Activated T-cell treated with anti-CD3 and anti-CD28 coated beads, Interleukin-2, amount 50 U/mL, for 48 hours (primary cell): ENCODE measurements around the gene GARS1.
"Not testable (repeated sequence)": the region's sequence is repeated elsewhere in the genome, so short reads cannot be mapped to it uniquely, and the experiment has no call there.

Source experiments
- DNase-seq, 2 experiments: peaks; one replicate each; pipeline ENCODE4 v3.0.0-alpha.2; 2020

The GARS1 gene, protein sequence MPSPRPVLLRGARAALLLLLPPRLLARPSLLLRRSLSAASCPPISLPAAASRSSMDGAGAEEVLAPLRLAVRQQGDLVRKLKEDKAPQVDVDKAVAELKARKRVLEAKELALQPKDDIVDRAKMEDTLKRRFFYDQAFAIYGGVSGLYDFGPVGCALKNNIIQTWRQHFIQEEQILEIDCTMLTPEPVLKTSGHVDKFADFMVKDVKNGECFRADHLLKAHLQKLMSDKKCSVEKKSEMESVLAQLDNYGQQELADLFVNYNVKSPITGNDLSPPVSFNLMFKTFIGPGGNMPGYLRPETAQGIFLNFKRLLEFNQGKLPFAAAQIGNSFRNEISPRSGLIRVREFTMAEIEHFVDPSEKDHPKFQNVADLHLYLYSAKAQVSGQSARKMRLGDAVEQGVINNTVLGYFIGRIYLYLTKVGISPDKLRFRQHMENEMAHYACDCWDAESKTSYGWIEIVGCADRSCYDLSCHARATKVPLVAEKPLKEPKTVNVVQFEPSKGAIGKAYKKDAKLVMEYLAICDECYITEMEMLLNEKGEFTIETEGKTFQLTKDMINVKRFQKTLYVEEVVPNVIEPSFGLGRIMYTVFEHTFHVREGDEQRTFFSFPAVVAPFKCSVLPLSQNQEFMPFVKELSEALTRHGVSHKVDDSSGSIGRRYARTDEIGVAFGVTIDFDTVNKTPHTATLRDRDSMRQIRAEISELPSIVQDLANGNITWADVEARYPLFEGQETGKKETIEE

DNA sequence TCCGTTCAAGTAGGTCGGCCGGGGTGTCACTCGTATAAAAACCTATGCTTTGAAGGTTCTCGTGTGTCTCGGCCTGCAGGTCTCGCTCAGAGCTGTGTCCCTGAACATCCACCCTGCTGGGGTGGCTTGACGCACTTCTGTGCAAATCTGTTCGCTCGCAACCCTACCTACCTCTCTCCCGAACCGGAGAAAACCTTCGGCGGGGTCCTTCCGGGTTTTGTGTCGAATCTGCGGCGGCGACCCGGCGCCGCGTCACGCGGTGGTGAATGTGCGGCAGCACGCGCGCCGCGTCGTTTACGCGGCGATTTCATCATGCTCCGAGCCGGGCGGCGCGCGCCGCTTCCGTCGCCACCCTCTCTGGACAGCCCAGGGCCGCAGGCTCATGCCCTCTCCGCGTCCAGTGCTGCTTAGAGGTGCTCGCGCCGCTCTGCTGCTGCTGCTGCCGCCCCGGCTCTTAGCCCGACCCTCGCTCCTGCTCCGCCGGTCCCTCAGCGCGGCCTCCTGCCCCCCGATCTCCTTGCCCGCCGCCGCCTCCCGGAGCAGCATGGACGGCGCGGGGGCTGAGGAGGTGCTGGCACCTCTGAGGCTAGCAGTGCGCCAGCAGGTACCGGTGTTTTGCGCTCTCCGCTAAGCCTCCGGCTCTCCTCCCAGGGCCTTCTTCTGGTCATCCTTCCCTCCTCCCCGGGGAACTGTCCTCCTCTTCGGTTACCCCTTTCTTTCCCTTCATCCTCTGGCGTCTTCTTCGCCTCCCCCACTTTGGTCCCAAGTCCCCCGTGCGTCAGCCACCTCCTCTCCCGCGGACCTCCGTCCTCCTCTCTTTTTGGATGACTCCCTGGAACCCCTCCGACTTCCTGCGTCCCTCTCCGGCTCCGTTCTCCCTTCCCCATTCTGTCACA, at the start of gene GARS1:
Gene GARS1, plus strand, starts transcription at position 339 of the 896 bp plus-strand sequence. Its CDS starts 44 bp downstream, at position 383.
- DNase-seq: peak; percentile 92 to 94

DNA sequence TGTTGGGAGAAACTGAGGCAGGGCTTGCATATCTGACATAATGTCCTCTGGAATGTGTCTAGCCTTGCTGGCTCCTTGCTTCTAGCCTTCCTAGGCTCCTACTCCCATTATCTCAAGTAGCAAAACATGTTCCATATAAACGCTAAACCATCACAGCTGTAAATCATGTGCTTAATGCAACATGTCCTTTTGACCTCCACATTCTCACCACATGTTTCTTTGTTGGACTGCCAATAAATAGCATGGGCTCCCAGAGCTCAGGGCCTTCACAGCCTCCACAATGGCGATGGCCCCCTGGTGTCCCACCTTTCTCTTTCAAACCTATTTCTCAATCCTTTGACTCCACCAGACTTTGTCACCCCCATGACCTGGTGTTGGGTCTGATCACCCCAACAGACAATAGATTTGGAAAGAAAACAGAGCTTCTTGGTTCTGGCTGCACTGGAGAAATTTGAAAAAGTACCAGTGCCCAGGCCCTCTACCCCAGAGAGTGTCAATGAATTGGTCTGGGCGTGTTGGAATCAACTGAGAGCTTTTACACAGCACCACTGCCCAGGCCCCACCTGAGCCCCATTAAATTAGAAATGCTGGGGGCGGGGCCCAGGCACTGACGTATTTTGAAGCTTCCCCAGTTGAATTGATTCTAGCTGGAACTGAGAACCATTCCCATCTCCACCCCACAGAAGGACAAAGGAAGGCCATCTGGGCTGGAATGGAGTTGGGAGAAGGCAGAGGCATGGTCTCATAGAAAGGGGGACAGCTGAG, 48.7 kb upstream of the GARS1 start:
- no peak for DNase-seq

DNA sequence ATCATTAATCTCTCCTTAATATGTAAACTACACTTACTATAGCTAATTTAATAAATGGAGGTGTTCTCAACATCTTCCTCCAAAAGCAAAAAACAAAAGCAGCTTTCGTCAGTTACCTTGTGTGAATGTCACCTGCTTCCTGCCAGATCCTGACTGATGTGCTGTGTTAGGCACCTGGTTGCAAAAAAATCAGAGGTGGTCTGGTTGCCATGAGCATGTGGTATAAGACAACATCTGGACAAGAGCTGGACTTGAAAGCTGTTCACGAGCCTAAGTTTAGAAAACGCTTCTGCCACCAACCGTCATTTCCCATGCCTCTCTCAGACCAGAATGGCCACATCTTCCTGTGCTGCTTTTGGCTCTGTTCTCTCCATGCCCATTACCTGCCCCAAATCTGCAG, 48.1 kb upstream of the GARS1 start:
- DNase-seq: no peak

DNA sequence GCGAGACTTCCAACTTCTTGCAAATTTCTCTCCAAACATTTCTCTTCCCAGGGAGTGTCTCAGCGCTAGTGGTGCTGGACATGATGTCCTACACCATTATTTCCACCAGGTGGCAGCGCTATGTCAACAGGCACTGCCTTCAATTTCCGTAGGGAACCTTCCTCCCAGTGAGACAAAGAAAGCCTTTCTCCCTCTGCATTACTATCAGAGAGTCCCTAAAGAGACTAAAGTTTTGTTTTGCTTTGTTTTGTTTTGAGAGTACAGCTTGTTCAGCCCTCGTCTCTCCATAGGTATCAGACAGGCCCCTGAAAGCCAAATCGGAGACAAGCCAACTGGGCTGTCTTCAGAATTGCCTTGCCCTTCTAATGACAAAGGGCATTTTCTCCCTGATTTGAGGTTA, 45.8 kb upstream of the GARS1 start:
- DNase-seq: peak; percentile 47 to 51

DNA sequence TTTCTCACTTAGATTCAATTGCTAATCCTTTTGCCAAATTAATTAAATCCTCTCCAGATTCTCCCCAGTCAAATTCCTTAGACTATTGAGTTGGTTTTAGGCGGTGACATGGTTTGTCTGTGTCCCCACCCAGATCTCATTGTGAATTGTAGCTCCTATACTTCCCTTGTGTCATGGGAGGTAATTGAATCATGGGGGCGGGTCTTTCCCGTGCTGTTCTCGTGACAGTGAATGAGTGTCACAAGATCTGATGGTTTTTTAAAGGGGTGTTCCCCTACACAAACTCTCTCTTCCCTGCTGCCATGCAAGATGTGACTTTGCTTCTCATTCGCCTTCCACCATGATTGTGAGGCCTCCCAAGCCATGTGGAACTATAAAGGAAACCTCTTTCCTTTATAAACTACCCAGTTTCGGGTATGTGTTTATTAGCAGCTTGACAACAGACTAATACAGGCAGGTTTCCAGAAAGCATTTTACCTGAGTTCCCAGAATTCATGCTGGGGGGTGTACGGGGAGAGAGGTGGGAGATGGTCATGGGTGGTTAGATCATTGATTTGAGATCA, 44.7 kb upstream of the GARS1 start:
- no peak for DNase-seq

DNA sequence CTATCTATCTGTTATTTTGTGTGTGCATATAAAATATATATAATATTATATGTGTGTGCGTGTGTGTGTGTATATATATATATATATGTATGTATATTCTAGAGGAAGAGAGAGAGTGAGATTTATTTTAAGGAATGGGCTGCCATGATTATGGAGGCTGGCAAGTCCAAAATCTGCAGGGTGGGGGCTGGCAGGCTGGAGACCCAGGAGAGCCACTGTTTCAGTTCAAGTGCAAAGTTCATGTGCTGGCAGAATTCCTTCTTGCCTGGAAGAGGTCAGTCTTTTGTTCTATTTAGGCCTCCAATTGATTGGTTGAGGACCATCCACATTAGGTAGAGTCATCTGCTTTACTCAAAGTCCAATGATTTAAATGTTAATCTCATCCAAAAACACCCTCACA, 42.3 kb upstream of the GARS1 start:
- DNase-seq: no peak

DNA sequence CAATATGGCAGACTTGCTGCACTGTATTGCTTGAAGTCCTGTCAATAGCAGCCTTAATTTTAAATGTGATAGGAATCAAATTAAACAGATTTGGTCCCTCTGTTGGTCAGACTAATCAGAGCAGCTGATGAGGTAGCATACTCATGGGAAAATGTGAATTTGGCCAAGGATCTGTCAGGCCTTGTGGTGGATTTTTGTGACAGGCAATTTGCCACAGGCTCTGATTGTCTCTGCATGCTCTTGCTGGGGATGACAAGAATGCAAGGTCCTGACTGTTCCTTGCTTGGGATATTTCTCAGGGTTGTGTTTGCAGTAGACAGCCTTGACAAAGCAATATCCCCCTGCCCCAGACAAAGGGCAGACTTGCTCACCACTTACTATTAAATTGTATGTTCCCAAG, 41.5 kb upstream of the GARS1 start:
- no peak for DNase-seq

DNA sequence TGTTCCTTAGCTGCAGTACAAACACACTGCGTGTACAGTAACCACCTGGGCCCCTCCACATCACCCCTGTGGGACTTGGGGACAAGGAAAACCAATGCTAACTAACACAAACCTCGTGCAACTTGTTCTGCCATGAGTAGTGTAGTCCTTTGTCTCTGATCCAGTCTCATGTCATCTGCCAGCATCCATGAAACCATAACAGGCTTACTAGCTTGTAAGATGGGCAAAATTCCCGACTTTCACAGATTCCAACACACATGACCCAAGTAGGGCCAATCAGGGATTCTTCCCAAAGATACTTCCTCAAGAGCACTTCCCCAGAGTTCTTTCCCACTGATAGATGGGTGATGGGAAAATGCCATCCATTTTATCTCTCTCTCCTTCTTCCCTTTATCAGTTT, 41.1 kb upstream of the GARS1 start:
- DNase-seq: no peak

DNA sequence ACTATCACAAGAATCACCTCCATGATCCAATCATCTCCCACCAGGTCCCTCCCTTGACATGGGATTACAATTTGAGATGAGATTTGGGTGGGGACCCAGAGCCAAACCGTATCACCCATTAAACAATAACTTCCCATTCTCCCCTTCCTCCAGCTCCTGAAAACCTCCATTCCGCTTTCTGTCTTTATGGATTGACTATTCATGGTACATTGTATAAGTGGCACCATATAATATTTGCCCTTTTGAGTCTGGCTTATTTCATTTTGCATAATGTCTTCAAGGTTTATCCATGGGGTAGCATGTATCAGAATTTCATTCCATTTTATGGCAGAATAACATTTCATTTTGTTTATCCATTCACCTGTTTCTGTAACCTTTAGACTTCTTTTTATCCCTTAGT, 39.2 kb upstream of the GARS1 start:
- no peak for DNase-seq

DNA sequence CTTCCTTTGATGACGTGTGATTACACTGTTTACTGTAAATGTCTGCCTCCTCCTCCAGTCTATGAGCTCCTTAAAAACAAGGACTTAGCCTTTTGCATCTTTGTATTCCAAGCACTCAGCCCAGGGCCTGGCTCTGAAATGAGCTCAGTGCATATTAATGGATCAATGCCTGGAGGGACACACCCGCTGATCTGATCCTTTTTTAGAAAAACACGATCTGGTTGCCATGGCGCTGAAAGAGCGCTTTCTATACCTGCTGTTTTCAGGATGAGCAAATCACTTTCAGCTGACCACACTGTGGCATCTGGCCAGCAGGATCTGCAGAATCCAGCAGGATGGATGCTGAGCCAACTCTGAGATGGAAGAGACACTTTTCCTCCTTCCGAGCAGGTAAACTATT, 37.8 kb upstream of the GARS1 start:
- no peak for DNase-seq

DNA sequence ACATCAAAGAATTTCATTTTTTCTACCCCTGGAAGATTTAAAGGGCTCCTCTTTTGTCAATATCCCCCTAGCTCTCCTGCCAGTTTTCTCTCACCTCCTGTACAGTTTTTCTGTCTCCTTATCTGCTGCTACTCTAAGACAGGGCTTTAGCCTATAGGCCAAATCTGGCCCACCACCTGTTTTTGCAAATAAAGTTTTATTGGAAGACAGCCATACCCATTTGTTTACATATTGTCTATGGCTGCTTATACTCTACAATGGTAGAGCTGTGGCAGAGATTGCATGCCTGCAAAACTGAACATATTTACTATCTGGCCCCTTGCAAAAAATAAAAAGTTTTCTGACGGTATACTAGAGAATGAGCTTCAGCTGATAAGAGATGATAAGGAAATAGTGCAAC, 37.4 kb upstream of the GARS1 start:
- DNase-seq: no peak

DNA sequence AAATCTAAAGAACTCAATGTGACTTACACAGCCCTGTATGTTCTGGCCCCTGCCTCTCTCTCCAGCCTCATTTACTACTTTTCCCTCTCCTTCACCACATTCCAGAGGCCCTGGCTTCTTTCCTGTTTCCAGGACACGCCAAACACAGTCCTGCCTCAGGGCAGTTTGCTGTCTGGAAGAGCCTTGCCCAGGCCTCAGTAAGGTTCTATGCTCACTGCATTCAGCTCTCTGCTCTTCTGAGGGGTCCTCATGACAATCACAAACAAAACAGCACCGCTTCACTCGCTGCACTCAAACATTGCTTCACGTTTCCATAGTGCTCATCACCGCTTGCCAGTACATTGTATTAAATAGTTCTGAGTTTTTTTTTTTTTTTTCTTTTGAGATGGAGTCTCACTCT, 35.1 kb upstream of the GARS1 start:
- DNase-seq: no peak

DNA sequence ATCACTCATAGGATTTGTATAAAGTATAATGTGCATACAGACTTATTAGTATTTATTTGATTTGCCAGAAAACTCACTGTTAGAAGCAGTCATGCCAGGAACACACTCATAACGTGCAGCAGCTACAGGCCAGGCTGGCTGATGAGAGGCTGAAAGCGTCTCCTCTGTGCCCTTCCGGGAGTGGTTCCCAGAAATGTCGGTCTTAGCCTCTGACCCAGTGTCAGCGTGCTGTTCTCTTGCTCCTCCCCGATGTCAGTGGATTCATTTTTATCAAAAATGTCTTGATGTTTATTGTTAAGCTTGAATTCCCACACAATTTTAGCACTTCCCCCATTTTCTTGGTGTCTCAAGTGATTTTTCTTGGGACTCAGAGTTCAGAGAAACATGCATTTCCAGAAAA, 33.3 kb upstream of the GARS1 start:
- DNase-seq: no peak

DNA sequence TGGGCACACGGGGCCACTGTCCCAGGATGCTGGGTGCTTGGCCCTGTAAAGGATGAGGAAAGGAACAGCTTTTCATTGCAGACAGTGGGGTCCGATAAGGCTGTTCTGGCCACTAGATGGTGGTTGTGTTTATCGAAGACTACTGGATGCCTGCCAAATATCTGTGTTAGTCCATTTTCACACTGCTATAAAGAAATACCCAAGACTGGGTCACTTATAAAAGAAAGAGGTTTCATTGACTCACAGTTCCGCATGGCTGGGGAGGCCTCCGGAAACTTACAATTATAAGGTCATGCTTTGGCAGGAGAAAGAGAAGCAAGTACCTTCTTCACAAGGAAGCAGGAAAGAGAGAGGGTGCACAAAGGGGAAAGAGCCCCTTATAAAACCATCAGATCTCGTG, 32.2 kb upstream of the GARS1 start:
- no peak for DNase-seq

DNA sequence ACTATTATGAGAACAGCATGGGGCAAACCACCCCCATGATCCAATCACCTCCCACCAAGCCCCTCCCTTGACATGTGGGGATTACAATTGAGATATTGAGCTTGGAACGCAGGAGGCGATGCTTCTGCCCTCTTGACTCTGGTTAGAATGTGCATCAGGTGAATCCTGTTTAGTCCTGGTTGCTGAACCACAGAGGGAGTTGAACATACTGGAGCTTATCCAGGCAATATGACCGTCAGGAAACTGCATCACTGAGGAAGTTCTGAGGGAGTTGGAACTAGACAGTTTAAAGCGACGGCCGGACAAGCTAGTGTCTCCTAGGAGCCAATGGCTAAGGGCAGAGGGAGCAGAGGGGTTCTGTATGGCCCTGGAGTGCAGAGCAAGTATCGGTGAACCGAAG, 31.8 kb upstream of the GARS1 start:
- DNase-seq: no peak

DNA sequence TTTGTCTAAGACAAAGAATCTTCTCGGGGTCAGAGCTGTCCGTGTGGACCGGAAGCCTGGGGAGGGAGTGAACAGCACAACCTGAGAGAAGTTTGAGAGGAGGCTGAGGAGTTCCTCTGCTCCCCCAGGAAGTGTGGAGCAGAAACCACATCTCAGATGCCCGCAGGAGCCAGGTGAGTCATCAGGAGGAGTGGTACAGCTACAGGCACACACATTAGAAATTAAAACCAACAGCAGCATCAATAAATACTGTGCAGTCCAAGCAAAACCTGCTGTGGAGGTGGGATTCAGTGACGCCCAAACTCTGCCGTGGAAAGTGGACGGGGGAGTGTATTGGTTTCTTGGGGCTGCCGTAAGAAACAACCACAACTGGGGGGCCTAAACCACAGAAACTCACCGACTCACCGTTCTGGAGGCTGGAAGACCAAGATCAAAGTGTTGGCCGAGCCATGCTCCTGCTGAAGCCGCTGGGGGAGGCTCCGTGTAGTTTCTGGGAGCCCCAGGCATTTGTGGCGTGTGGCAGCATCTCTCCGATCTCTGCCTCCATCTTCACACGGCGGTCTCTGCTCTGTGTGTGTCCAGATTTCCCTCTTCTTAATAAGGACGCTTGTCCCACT, 31.2 kb upstream of the GARS1 start:
- no peak for DNase-seq

DNA sequence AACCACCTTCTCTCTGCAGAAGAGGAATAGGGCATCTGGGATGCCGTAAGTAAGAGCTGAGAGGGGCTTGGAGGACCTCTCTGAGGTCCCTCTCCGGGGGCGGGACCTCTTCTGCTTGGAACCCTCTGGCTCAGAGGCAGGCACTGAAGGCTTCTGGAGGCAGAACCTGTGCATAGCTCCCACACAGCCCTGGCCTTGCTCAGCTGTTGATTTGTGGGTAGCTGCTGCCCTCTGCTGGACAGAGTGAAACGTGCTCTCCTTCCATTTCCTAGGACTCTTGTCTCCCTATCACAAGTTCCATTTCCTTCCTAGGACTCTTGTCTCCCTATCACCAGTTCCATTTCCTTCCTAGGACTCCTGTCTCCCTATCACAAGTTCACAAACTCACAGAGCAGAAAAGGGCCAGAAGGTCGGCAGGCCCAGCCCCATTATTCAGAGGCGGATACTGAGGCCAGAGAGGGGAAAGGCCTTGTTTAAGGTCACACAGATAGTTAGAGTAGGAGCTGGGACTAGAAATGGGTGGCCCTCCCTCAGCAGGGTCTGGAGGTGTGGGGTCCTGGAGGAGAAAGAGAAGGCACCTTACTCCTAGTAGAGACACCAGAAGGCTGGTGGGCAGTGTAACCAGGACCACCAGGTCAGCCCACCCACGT, 30.3 kb upstream of the GARS1 start:
- peak; percentile 86 to 89 for DNase-seq

DNA sequence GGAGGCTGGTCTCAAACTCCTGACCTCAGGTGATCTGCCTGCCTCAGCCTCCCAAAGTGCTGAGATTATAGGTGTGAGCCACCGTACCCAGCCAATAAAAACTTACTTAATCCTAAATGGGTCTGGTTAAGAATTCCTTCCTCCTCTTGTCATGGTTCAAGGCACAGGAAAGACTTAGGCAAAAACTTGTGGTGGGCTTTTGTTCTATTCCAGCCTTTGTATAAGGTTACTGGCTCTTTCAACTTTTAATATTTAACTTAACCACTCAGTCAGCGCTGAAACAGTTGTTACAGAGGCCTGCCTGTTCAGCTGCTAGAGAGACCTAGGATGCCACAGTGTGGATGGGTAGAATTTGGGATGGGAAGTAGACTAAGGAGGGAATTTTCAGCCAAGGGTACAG, 28.1 kb upstream of the GARS1 start:
- DNase-seq: no peak

DNA sequence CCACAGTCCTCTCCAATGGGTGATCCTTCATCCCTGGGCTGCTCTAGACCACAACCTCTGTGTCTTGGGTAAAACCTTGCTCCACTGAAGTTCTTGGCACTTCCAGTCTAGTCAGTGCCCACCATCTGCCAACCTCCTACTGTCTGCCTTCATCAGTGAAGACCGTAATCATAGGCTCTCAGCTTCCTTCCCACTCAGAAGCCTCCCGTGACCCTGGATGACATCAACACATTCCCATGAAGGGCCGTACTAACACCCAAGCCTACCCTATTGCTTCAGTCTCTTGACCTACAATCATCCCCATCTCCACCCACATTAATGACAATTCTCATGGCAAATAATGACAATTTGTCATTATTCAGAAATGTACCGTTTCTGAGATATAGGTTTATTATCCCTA, 27.6 kb upstream of the GARS1 start:
- DNase-seq: no peak

DNA sequence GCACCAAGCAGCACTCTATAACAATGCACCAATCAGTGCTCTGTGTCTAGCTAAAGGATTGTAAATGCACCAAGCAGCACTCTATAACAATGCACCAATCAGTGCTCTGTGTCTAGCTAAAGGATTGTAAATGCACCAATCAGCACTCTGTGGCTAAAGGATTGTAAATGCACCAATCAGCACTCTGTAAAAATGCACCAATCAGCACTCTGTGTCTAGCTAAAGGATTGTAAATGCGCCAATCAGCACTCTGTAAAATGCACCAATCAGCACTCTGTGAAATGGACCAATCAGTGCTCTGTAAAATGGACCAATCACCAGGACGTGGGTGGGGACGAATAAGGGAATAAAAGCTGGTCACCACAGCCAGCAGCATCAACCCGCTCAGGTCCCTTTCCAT, 24.4 kb upstream of the GARS1 start:
- not testable (repeated sequence) for DNase-seq

DNA sequence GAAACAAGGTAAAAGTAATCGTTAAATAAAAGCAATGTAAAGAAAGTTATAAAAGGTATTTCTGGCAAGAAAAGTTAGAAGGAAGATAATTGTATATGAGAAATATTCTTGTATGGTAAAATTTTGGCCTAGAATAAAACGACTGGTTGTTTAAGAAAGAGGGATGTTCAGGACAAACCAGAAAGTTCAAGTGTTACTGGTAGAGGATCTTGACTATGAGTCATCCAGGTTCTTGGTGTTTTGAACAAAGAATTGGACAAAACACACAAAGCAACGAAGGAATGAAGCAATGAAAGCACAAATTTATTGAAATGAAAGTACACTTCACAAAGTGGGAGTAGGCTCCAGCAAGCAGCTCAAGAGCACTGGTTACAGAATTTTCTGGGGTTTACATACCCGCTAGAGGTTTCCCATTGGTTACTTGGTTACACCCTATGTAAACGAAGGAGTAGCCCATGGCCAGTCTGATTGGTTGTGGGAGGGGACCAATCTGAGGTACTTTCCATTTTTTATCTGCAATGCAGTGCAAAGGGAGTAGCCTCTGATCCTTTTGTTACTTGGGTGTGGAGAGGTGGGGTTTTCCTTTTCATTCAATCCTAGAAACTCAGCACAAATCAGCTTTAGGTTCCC, 22.4 kb upstream of the GARS1 start:
- no peak for DNase-seq
